Left lung (tissue), 10 donors: ENCODE data around the gene NFIL3. TPM values are rescaled to one million over a fixed set of nuclear protein-coding genes. Genes with fewer than 3 reads are reported as not detected.

Source experiments
- ATAC-seq: fragments of 200-7000 bp; cut with Tn5 transposase; one replicate; pipeline ENCODE4 v1.9.1; 2020; ENCODE audit warnings: moderate library complexity
- DNase-seq, 4 donors: peaks; one replicate each; pipeline ENCODE4 v3.0.0-alpha.2; 2013 to 2020
- H3K27ac ChIP-seq, 2 donors: fragments of 200-600 bp; sonication (generic) in 1 of 2; one replicate each; pipeline versions ENCODE4 v1.5.0 to v1.8.0; 2020 to 2021
- H3K27me3 ChIP-seq, 2 donors: fragments of 200-600 bp; sonication (generic) in 1 of 2; one replicate each; pipeline versions ENCODE4 v1.5.0 to v1.8.0; 2020 to 2021
- H3K36me3 ChIP-seq, 2 donors: fragments of 200-600 bp; sonication (generic) in 1 of 2; one replicate each; pipeline versions ENCODE4 v1.5.0 to v1.8.0; 2020 to 2021
- H3K4me1 ChIP-seq, 2 donors: fragments of 200-600 bp; one replicate each; pipeline ENCODE4 v1.8.0; 2021
- H3K4me3 ChIP-seq, 2 donors: fragments of 200-600 bp; sonication (generic) in 1 of 2; one replicate each; pipeline versions ENCODE4 v1.5.0 to v1.8.0; 2020 to 2021; ENCODE audit warnings: mild to moderate bottlenecking in 1 of 2
- H3K9me3 ChIP-seq, 2 donors: fragments of 200-600 bp; sonication (generic) in 1 of 2; one replicate each; pipeline versions ENCODE4 v1.5.0 to v1.8.0; 2020 to 2021
- CTCF ChIP-seq, 2 donors: fragments of 200-600 bp; sonication (generic) in 1 of 2; IDR thresholded peaks; one replicate each; pipeline versions ENCODE4 v1.5.0 to v1.8.0; 2021; ENCODE audit warnings: antibody characterized with exemption in 2 of 2
- intact Hi-C, 2 donors: fragments of 100-400 bp; cut with DNase I; formaldehyde crosslinking; loops; one replicate each; pipeline versions ENCODE4 v1.11.2 to v1.14.2; 2022
- polyA plus RNA-seq, 6 donors: library from polyadenylated mRNA; unstranded; fragments of 120-200 nt; gene quantifications; one replicate each; pipeline ENCODE4 v1.2.1, GENCODE V29; 2013; ENCODE audit not compliant: insufficient read length in 6 of 6
- total RNA-seq, 2 donors: library from RNA; stranded (reverse); fragmentation: NEBNext Ultra II Directional; extraction: Animal tissue kit (Norgen Biotek cat#: 25700); gene quantifications; one replicate each; pipeline ENCODE4 v1.2.1, GENCODE V29; 2021
- donor health status: DM: no; HTN: yes; CAD: no.
- donor health status: DM: no; HTN: no; CAD: no.

Gene NFIL3
- total and polyA plus RNA-seq, 8 donors = 27.8 to 52.8 (median 44.0) TPM

- peaks cover 0 to 8% of the 10 kb centered on the region in 2 donors for H3K27me3 ChIP-seq
- H3K9me3 ChIP-seq = peaks cover 0 to 15% of the 10 kb centered on the region in 2 donors
- ATAC-seq = no peak
- H3K4me3 ChIP-seq = no peak overlapping the region
- no peak for DNase-seq
- TF ChIP-seq CTCF (IDR thresholded peaks at IDR 0.05) = no peak
- H3K4me1 ChIP-seq = no peaks in the 10 kb centered on the region
- intact Hi-C loops = no loop called here
- H3K36me3 ChIP-seq = no peaks in the 10 kb centered on the region
- no peak overlapping the region for H3K27ac ChIP-seq
Observed at GRCh38 chr9:91443321-91443993, 19.8 kb upstream of the NFIL3 start.

- Histone ChIP-seq H3K4me1 (peaks cover 0 to 7% of the 10 kb centered on the region in 2 donors), H3K4me3 (no peak overlapping the region), H3K9me3 (no peaks in the 10 kb centered on the region), H3K36me3 (no peaks in the 10 kb centered on the region), H3K27ac (no peak overlapping the region), H3K27me3 (no peaks in the 10 kb centered on the region)
- no peak for TF ChIP-seq CTCF (IDR thresholded peaks at IDR 0.05)
- intact Hi-C loops = loop anchor here in 1 of 2 donors (10.0 kb wide), 1 partner anchor 522 kb away; no protein-coding TSS in a partner anchor
- no peak for DNase-seq
- ATAC-seq = no peak
Observed at GRCh38 chr9:91436841-91437240, 13.2 kb upstream of the NFIL3 start.

- no peak overlapping the region for H3K27ac ChIP-seq
- no peaks in the 10 kb centered on the region for H3K9me3 ChIP-seq
- no peaks in the 10 kb centered on the region for H3K36me3 ChIP-seq
- DNase-seq = no peak
- peak; percentile 95 for ATAC-seq
- intact Hi-C loops = loop anchor here in 1 of 2 donors (10.0 kb wide), 1 partner anchor 518 kb away; no protein-coding TSS in a partner anchor
- peaks cover 9 to 29% of the 10 kb centered on the region in 2 donors for H3K4me1 ChIP-seq
- TF ChIP-seq CTCF (IDR thresholded peaks at IDR 0.05) = peak; percentile 21 to 30
- no peaks in the 10 kb centered on the region for H3K27me3 ChIP-seq
- no peak overlapping the region for H3K4me3 ChIP-seq
Observed at GRCh38 chr9:91433180-91433579, 9.5 kb upstream of the NFIL3 start.

GRCh38 chr9:91431485-91431884 is 7.9 kb upstream of the NFIL3 start:
- Histone ChIP-seq H3K36me3 (no peaks in the 10 kb centered on the region), H3K4me3 (no peak overlapping the region), H3K4me1 (peaks cover 9 to 46% of the 10 kb centered on the region in 2 donors), H3K27me3 (no peaks in the 10 kb centered on the region), H3K27ac (no peak overlapping the region), H3K9me3 (no peaks in the 10 kb centered on the region)
- DNase-seq = no peak
- no peak for TF ChIP-seq CTCF (IDR thresholded peaks at IDR 0.05)
- no peak for ATAC-seq
- intact Hi-C loops = loop anchor here in 1 of 2 donors (10.0 kb wide), 1 partner anchor 517 kb away; no protein-coding TSS in a partner anchor

- no peak for TF ChIP-seq CTCF (IDR thresholded peaks at IDR 0.05)
- ATAC-seq = no peak
- Histone ChIP-seq H3K4me3 (no peak overlapping the region), H3K4me1 (peaks cover 9 to 65% of the 10 kb centered on the region in 2 donors), H3K36me3 (no peaks in the 10 kb centered on the region), H3K9me3 (no peaks in the 10 kb centered on the region), H3K27ac (peak overlapping the region; percentile 73 to 85), H3K27me3 (no peaks in the 10 kb centered on the region)
- intact Hi-C loops = loop anchor here in 1 of 2 donors (5.0 kb wide), 1 partner anchor 232 kb away; no protein-coding TSS in a partner anchor
- DNase-seq = no peak
Observed at GRCh38 chr9:91429501-91429900, 5.9 kb upstream of the NFIL3 start.
